AG08395 (cell line): Measurements from ENCODE around the gene RAI1.
A peak's percentile ranks its signal among the peaks of the same experiment; 100 is the strongest.
"Not testable (repeated sequence)": the region's sequence is repeated elsewhere in the genome, so short reads cannot be mapped to it uniquely, and the experiment has no call there.

ENCODE experiments used
- DNase-seq: peaks from one replicate; pipeline ENCODE4 v3.0.0; 2012; ENCODE audit warnings: mixed read lengths, low spot score

Gene RAI1

GRCh38 chr17:17798573-17799255, 117.5 kb downstream of the RAI1 start:
- DNase-seq = no peak

- no peak for DNase-seq
Observed at GRCh38 chr17:17800504-17801021, 119.3 kb downstream of the RAI1 start.

- no peak for DNase-seq
Observed at GRCh38 chr17:17801800-17802481, 120.7 kb downstream of the RAI1 start.

- DNase-seq = no peak
Observed at GRCh38 chr17:17804007-17804406, 122.7 kb downstream of the RAI1 start.

GRCh38 chr17:17805575-17805974, 124.3 kb downstream of the RAI1 start:
- DNase-seq = no peak

- DNase-seq = no peak
Observed at GRCh38 chr17:17806035-17806434, 124.8 kb downstream of the RAI1 start.

- no peak for DNase-seq
Observed at GRCh38 chr17:17806611-17807274, 125.5 kb downstream of the RAI1 start.

- DNase-seq = no peak
Observed at GRCh38 chr17:17807440-17807839, 126.2 kb downstream of the RAI1 start.

GRCh38 chr17:17808200-17808599, 126.9 kb downstream of the RAI1 start:
- DNase-seq = not testable (repeated sequence)

GRCh38 chr17:17808706-17809432, 127.6 kb downstream of the RAI1 start:
- no peak for DNase-seq

GRCh38 chr17:17809531-17810083, 128.3 kb downstream of the RAI1 start:
- DNase-seq = no peak

GRCh38 chr17:17810084-17810894, 129.0 kb downstream of the RAI1 start:
- peak; percentile 66 for DNase-seq

GRCh38 chr17:17810895-17811248, 129.6 kb downstream of the RAI1 start:
- no peak for DNase-seq

- no peak for DNase-seq
Observed at GRCh38 chr17:17811381-17812210, 130.3 kb downstream of the RAI1 start.

- peak; percentile 86 for DNase-seq
Observed at GRCh38 chr17:17812211-17813054, 131.2 kb downstream of the RAI1 start.

GRCh38 chr17:17813055-17813724, 131.9 kb downstream of the RAI1 start:
- no peak for DNase-seq

GRCh38 chr17:17813725-17814095, 132.5 kb downstream of the RAI1 start:
- DNase-seq = no peak

- no peak for DNase-seq
Observed at GRCh38 chr17:17814162-17815061, 133.2 kb downstream of the RAI1 start.
